Calu3 (cell line): ENCODE data around the gene TMEM198. TPM values are rescaled to one million over a fixed set of nuclear protein-coding genes. Genes with fewer than 3 reads are reported as not detected.
A peak's percentile ranks its signal among the peaks of the same experiment; 100 is the strongest.

Experiments
- BruUV-seq: library from RNA; stranded (reverse); fragments of 400-500 nt; replicated peaks from 2 replicates; lab custom pipeline; 2021; lab: Mats Ljungman, UMichigan
- CTCF ChIA-PET: fragments of 300-600 bp; sonication (Branson Sonifier 250); formaldehyde crosslinking; loops from one replicate; lab custom pipeline; 2022; ENCODE audit warnings: antibody characterized with exemption; lab: Charles Lee
- DNase-seq: peaks from one replicate; pipeline ENCODE4 v3.0.0; 2022
- H3K27ac Mint-ChIP-seq: one replicate; pipeline ENCODE4 v1.8.0; 2022; ENCODE audit warnings: mixed read lengths; ENCODE audit not compliant: unreplicated experiment
- H3K27me3 Mint-ChIP-seq: one replicate; pipeline ENCODE4 v1.8.0; 2022; ENCODE audit warnings: mixed read lengths; ENCODE audit not compliant: unreplicated experiment
- H3K36me3 Mint-ChIP-seq: one replicate; pipeline ENCODE4 v1.8.0; 2022; ENCODE audit warnings: mild to moderate bottlenecking, moderate library complexity, mixed read lengths; ENCODE audit not compliant: insufficient read depth, unreplicated experiment
- H3K4me1 Mint-ChIP-seq: one replicate; pipeline ENCODE4 v1.8.0; 2022; ENCODE audit warnings: mild to moderate bottlenecking, low read depth, mixed read lengths; ENCODE audit not compliant: unreplicated experiment
- H3K4me3 Mint-ChIP-seq: one replicate; pipeline ENCODE4 v1.8.0; 2022; ENCODE audit warnings: mild to moderate bottlenecking, low read depth, moderate library complexity, mixed read lengths; ENCODE audit not compliant: unreplicated experiment
- H3K9me3 Mint-ChIP-seq: one replicate; pipeline ENCODE4 v1.8.0; 2022; ENCODE audit warnings: low read depth, mixed read lengths; ENCODE audit not compliant: unreplicated experiment
- intact Hi-C: fragments of 100-400 bp; cut with micrococcal nuclease; formaldehyde crosslinking; loops from one replicate; pipeline ENCODE4 v1.10.0; 2022; ENCODE audit not compliant: unreplicated experiment
- total RNA-seq: library from RNA; stranded (reverse); gene quantifications from 2 replicates; pipeline ENCODE4 v1.2.3, GENCODE V29; 2022
- TF ChIP-seq, protein P1 (sequence below): fragments of 200-600 bp; IDR thresholded peaks from one replicate; pipeline ENCODE4 v1.8.0; 2022; ENCODE audit warnings: antibody characterized with exemption; ENCODE audit not compliant: unreplicated experiment

Gene TMEM198
- total RNA-seq, 1 experiment from 2014 or later: 5.9 TPM

DNA sequence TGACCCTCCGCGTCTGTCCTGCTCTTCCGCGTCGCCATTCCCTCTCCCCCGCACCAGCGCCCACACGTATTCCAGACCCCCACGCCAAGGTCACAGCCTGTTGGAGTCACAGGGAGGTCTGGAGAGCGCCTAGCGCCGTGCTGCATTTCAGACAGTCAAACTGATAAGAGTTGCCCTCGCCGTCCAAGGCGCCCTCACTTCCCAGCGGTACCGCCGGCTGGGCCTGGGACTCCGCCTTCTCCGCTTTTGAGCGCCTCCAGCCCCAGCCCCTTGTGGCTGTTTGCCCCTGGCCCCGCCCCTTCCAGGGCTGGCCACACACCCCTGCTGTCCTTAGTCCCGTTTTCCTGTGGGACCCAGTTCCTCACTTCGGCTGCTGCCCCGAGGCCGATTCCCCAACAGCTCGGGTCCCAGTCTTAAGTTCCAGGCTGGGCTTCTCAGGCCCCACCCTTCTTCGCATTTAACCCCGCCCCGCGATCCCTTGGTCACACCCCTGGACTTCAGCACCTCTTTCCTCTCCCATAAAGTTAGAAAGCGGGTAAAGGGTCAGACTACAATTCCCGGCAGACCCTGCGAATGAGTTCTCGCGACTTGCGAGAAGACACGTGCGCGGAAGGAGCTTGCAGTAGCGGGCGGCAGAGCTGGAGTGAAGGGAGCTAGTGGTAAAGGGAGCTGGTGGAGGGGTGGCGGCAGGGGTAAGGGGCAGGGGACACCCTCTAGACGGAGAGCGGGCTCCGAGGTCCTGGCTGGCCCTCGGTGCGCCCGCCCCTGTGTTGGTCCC, 45.4 kb upstream of the TMEM198 start, which contains the start of gene GMPPA:
Gene GMPPA, plus strand, starts transcription at position 612 of the 778 bp plus-strand sequence. CDS start 1,085 bp downstream, outside the sequence.
- TF ChIP-seq, protein P1, sequence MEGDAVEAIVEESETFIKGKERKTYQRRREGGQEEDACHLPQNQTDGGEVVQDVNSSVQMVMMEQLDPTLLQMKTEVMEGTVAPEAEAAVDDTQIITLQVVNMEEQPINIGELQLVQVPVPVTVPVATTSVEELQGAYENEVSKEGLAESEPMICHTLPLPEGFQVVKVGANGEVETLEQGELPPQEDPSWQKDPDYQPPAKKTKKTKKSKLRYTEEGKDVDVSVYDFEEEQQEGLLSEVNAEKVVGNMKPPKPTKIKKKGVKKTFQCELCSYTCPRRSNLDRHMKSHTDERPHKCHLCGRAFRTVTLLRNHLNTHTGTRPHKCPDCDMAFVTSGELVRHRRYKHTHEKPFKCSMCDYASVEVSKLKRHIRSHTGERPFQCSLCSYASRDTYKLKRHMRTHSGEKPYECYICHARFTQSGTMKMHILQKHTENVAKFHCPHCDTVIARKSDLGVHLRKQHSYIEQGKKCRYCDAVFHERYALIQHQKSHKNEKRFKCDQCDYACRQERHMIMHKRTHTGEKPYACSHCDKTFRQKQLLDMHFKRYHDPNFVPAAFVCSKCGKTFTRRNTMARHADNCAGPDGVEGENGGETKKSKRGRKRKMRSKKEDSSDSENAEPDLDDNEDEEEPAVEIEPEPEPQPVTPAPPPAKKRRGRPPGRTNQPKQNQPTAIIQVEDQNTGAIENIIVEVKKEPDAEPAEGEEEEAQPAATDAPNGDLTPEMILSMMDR: no peak
- CTCF ChIA-PET: interaction anchor here (0.6 to 2.6 kb wide), 15 partner anchors 10 to 460 kb away, joined by 3 to 35 read pairs (median 4); no protein-coding TSS in a partner anchor
- BruUV-seq: no TSS peak
- H3K36me3 Mint-ChIP-seq: peaks cover 38% of the 10 kb centered on the region
- peaks cover 23% of the 10 kb centered on the region for H3K4me1 Mint-ChIP-seq
- peak; percentile 95 for DNase-seq
- peak within 1 kb of the TSS; percentile 97 for H3K27ac Mint-ChIP-seq
- H3K9me3 Mint-ChIP-seq: no peaks in the 10 kb centered on the region
- H3K4me3 Mint-ChIP-seq: peak within 1 kb of the TSS; percentile 90
- intact Hi-C loops: loop anchor here (1.0 kb wide), 1 partner anchor 23 kb away; no protein-coding TSS in a partner anchor
- peaks cover 21% of the 10 kb centered on the region for H3K27me3 Mint-ChIP-seq

DNA sequence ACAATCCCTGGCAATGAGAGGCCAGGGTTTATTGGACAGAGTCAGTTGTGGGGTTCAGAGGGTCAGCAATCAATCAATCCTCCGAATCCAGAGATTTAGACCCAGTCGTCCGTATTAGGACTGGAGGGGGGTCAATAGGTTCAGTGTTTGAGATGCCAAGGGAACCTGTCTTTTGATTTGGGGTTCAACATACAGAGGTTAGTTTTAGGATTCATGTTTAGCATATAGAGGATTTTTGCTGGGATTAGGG, 44.8 kb upstream of the TMEM198 start:
- peaks cover 16% of the 10 kb centered on the region for H3K27me3 Mint-ChIP-seq
- peaks cover 23% of the 10 kb centered on the region for H3K4me1 Mint-ChIP-seq
- H3K9me3 Mint-ChIP-seq: no peaks in the 10 kb centered on the region
- CTCF ChIA-PET: interaction anchor here (0.8 to 2.6 kb wide), 11 partner anchors 10 to 58 kb away, joined by 3 to 35 read pairs (median 5); no protein-coding TSS in a partner anchor
- H3K36me3 Mint-ChIP-seq: peaks cover 38% of the 10 kb centered on the region
- peak overlapping the region; percentile 97 for H3K27ac Mint-ChIP-seq
- peak overlapping the region; percentile 90 for H3K4me3 Mint-ChIP-seq
- intact Hi-C loops: no loop called here
- no TSS peak for BruUV-seq
- TF ChIP-seq, protein P1: no peak
- no peak for DNase-seq

DNA sequence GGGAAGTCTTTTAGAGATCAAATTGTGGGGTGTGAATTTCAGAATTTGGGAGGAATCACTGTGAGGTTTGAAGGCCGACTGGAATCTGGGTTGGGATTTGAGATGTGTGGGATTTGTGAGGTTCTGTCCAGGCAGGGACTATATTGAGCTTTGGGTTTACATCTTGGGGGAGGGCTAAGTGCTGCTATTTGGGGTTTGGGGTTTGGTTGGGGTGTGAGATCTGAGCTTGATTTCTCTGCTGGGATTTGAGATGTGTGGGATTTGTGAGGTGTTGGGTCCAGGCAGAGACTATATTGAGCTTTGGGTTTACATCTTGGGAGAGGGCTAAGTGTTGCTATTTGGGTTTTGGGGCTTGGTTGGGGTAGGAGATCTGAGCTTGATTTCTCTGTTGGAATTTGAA, 44.3 kb upstream of the TMEM198 start:
- CTCF ChIA-PET: interaction anchor here (2.4 to 2.6 kb wide), 2 partner anchors 9 to 29 kb away, joined by 30 to 35 read pairs; no protein-coding TSS in a partner anchor
- Mint-ChIP-seq H3K4me3 (peak overlapping the region; percentile 90), H3K27ac (peak overlapping the region; percentile 97), H3K27me3 (peaks cover 10% of the 10 kb centered on the region), H3K4me1 (peaks cover 23% of the 10 kb centered on the region), H3K9me3 (no peaks in the 10 kb centered on the region), H3K36me3 (peaks cover 38% of the 10 kb centered on the region)
- no peak for DNase-seq
- no TSS peak for BruUV-seq
- TF ChIP-seq, protein P1: no peak
- intact Hi-C loops: no loop called here

DNA sequence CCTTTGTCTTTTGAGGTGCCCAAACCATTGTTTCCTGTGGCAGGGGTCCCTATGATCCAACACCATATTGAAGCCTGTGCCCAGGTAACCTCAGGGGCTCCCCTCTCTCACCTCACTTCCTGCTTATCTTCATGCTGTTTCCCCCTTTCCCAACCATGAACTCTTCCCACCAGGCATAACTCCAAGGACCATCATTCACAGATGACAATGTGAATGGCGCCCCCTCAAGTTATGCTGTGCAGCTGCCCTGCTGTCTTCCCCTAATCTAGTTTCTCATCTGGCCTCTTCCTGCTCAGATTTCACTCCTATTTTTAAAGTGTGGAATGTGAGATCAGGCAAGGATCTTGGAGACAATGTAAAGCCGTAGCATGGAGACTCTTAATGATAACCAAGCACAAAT, 43.7 kb upstream of the TMEM198 start:
- Mint-ChIP-seq H3K4me3 (peak overlapping the region; percentile 90), H3K27ac (peak overlapping the region; percentile 97), H3K36me3 (peaks cover 38% of the 10 kb centered on the region), H3K4me1 (peaks cover 23% of the 10 kb centered on the region), H3K9me3 (no peaks in the 10 kb centered on the region), H3K27me3 (peaks cover 4% of the 10 kb centered on the region)
- CTCF ChIA-PET: interaction anchor here (2.6 kb wide), 1 partner anchor 9 kb away, joined by 35 read pairs; no protein-coding TSS in a partner anchor
- no peak for DNase-seq
- TF ChIP-seq, protein P1: peak; percentile 20
- no TSS peak for BruUV-seq
- intact Hi-C loops: no loop called here
